GM18868 (cell line): Measurements from ENCODE around the gene JAG2.

Experiments used
- ATAC-seq: cut with Tn5 transposase; IDR thresholded peaks from one replicate; pipeline ENCODE4 v1.9.1; 2021; ENCODE audit warnings: mild to moderate bottlenecking, moderate library complexity; ENCODE audit not compliant: unreplicated experiment

JAG2 gene

GRCh38 chr14:105151838-105152793 lies 16.5 kb downstream of the JAG2 start:
- ATAC-seq = no peak

- no peak for ATAC-seq
These were observed 17.3 kb downstream of the JAG2 start for GRCh38 chr14:105151084-105151837.

GRCh38 chr14:105150368-105151083 lies 18.1 kb downstream of the JAG2 start:
- no peak for ATAC-seq

- ATAC-seq = no peak
These were observed 18.6 kb downstream of the JAG2 start for GRCh38 chr14:105150026-105150367.

GRCh38 chr14:105149146-105149781 lies 19.3 kb downstream of the JAG2 start:
- ATAC-seq = no peak

GRCh38 chr14:105148604-105149145 lies 19.9 kb downstream of the JAG2 start:
- no peak for ATAC-seq

GRCh38 chr14:105147671-105148603 lies 20.6 kb downstream of the JAG2 start:
- no peak for ATAC-seq

- ATAC-seq = no peak
These were observed 21.5 kb downstream of the JAG2 start for GRCh38 chr14:105146976-105147635.

GRCh38 chr14:105146181-105146975 lies 22.2 kb downstream of the JAG2 start:
- ATAC-seq = no peak

- ATAC-seq = no peak
These were observed 23.0 kb downstream of the JAG2 start for GRCh38 chr14:105145381-105146180.

GRCh38 chr14:105144666-105145380 lies 23.8 kb downstream of the JAG2 start:
- ATAC-seq = no peak

GRCh38 chr14:105144026-105144665 lies 24.4 kb downstream of the JAG2 start:
- no peak for ATAC-seq

- no peak for ATAC-seq
These were observed 25.0 kb downstream of the JAG2 start for GRCh38 chr14:105143451-105144025.

- no peak for ATAC-seq
These were observed 25.7 kb downstream of the JAG2 start for GRCh38 chr14:105142651-105143450.
